Astrocyte of the cerebellum (primary cell): ENCODE results near the gene ROBO2.

ENCODE experiments used
- DNase-seq: peaks from one replicate; pipeline ENCODE4 v3.0.0-alpha.2; 2011; ENCODE audit warnings: low read depth
- H3K4me3 ChIP-seq: 2 replicates; pipeline ENCODE4 v1.5.1; 2011; ENCODE audit warnings: mild to moderate bottlenecking, low read depth, low read length, moderate library complexity
- CTCF ChIP-seq: IDR thresholded peaks from 2 replicates; pipeline ENCODE4 v1.5.1; 2012; ENCODE audit warnings: low read length, low read depth, moderate library complexity, mild to moderate bottlenecking; ENCODE audit errors: missing control alignments
- in situ Hi-C: cut with HindIII; loops from 2 replicates; pipeline ENCODE4 v1.10.0; 2017; ENCODE audit warnings: low sequenced_read_pairs

Gene ROBO2

GRCh38 chr3:77039606-77040171 lies at the start of gene ROBO2:
Gene ROBO2, plus strand, starts transcription at chr3:77040099. Its CDS starts 687 bp downstream, at chr3:77040786.
- in situ Hi-C loops = no loop called here
- peak within 1 kb of the TSS; percentile 56 for H3K4me3 ChIP-seq
- no peak for DNase-seq
- TF ChIP-seq CTCF = no peak

GRCh38 chr3:76990606-76991005 lies 49.3 kb upstream of the ROBO2 start:
- no peak overlapping the region for H3K4me3 ChIP-seq
- no peak for DNase-seq
- TF ChIP-seq CTCF = no peak
- in situ Hi-C loops = no loop called here

DNA sequence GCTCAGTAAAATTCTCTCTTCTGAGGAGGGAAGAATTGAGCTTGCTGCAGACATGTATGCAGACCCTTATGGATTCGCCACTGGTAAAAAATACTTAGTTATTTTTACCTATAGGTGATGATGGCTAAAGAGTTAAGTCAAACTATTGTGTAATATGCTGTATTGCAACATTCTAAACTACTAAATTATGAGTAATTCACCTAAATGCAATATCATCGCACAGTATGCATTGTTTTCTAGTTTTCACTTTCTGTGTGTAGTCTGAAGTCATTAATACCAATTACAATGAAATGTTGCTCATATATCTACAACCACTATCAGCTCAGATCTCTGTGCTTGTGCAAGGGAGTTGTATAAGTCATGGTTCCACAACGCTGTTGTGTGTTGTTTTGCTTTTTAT lies 48.7 kb upstream of the ROBO2 start:
- in situ Hi-C loops = no loop called here
- no peak for DNase-seq
- TF ChIP-seq CTCF = no peak
- H3K4me3 ChIP-seq = no peak overlapping the region

GRCh38 chr3:76997733-76998132 lies 42.2 kb upstream of the ROBO2 start:
- TF ChIP-seq CTCF = no peak
- in situ Hi-C loops = no loop called here
- H3K4me3 ChIP-seq = no peak overlapping the region
- DNase-seq = peak; percentile 43

DNA sequence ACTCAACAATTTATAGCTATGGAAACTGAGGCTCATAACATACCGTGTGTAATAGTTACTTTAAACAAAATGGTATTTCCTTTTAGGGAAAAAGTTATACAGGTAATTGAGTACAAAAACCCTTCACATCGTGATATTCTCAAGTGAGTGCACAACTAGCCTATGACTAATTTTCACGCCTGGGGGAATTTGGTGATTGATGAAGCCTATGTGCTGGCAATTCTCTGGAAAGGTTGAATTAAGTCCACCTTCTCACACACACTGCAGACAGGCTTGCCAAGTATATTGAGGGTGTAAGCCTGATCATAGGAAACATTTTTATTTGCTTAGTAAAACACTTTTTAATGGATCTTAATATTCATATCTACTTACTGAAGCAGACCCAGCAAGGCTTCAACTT lies 41.3 kb upstream of the ROBO2 start:
- in situ Hi-C loops = no loop called here
- no peak overlapping the region for H3K4me3 ChIP-seq
- no peak for DNase-seq
- TF ChIP-seq CTCF = no peak

DNA sequence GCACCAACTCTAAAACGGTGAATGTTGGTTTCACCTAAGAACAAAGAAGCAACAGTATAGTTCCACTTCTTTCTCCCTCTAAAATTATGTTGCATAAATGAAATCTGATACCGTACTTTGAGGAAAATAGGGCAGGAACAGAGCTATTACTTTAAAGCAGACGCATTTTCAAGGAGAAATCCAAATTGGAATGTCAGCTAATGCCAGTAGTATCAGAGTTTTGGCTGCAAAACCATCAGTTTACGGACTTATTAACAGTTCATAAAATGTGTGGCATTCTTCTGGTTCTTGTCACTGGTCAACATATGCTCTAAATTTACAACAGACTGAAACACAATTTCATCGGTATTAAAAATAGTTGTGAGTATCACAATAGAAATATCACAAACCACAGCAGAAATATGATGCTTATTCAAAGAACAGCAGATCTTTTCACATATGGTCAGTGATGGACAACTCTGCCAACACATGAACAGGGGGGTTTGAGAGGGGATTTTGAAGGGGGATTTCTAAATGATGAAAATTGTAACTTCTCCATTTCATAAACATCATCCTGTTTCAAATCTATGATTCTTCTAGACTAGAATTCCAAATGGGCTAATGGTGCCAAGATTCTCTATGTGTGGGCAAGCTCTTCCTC lies 38.7 kb upstream of the ROBO2 start:
- DNase-seq = no peak
- no peak for TF ChIP-seq CTCF
- H3K4me3 ChIP-seq = no peak overlapping the region
- in situ Hi-C loops = loop anchor here (25.0 kb wide), 1 partner anchor 1211 kb away; no protein-coding TSS in a partner anchor
